IMR-90 (cell line): Measurements from ENCODE around the gene NTSR1.

Source experiments
- MAFK ChIP-seq: IDR thresholded peaks from 2 replicates; pipeline ENCODE4 v1.6.1; 2012; ENCODE audit warnings: low read depth, low read length, improper control_type of control experiment
- MXI1 ChIP-seq: IDR thresholded peaks from 2 replicates; pipeline ENCODE4 v1.6.1; 2012; ENCODE audit warnings: low read depth, mild to moderate bottlenecking, low read length, moderate library complexity, borderline replicate concordance
- POLR2A ChIP-seq: IDR thresholded peaks from 2 replicates; pipeline ENCODE4 v1.6.1; 2012; ENCODE audit warnings: mild to moderate bottlenecking, low read depth, low read length
- RAD21 ChIP-seq: IDR thresholded peaks from 2 replicates; pipeline ENCODE4 v1.6.1; 2012; ENCODE audit warnings: low read length, improper control_type of control experiment
- RCOR1 ChIP-seq: IDR thresholded peaks from 2 replicates; pipeline ENCODE4 v1.6.1; 2012; ENCODE audit warnings: mild to moderate bottlenecking, low read length, improper control_type of control experiment; ENCODE audit not compliant: insufficient replicate concordance
- RFX5 ChIP-seq: IDR thresholded peaks from 2 replicates; pipeline ENCODE4 v1.8.0; 2012; ENCODE audit warnings: low read depth, mild to moderate bottlenecking, low read length, moderate library complexity
- SMC3 ChIP-seq: fragments of 150-350 bp; IDR thresholded peaks from 2 replicates; pipeline ENCODE4 v1.6.1; 2016; ENCODE audit warnings: low read depth, mild to moderate bottlenecking, antibody characterized with exemption, low read length, moderate library complexity
- TF ChIP-seq, protein P1 (sequence below): conservative IDR thresholded peaks from 2 replicates; pipeline ENCODE4 v1.5.1; 2012; ENCODE audit warnings: mild to moderate bottlenecking, low read depth, low read length, improper control_type of control experiment

DNA sequence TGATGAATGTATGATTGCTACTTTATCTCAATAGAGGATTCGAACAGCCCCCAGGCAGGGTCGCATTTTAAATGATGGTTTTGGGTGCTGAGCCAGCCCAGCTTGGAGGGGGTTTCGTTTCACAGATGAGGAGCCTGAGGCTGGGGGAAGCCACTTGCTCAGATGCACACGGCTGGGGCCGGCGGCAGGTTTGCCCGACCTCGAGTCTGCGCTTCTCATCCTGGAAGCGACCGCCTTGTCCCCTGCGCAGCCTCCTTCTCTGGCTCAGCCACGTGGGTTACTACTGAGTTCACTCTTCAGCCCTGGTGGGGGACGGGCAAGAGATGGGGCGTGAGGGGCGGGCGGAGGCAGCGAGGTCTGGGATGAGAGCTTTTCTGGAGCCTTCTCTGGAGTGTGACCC is 25.3 kb downstream of the NTSR1 start:
- TF ChIP-seq, protein P1, sequence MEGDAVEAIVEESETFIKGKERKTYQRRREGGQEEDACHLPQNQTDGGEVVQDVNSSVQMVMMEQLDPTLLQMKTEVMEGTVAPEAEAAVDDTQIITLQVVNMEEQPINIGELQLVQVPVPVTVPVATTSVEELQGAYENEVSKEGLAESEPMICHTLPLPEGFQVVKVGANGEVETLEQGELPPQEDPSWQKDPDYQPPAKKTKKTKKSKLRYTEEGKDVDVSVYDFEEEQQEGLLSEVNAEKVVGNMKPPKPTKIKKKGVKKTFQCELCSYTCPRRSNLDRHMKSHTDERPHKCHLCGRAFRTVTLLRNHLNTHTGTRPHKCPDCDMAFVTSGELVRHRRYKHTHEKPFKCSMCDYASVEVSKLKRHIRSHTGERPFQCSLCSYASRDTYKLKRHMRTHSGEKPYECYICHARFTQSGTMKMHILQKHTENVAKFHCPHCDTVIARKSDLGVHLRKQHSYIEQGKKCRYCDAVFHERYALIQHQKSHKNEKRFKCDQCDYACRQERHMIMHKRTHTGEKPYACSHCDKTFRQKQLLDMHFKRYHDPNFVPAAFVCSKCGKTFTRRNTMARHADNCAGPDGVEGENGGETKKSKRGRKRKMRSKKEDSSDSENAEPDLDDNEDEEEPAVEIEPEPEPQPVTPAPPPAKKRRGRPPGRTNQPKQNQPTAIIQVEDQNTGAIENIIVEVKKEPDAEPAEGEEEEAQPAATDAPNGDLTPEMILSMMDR, result no peak
- no peak for TF ChIP-seq RCOR1
- no peak for TF ChIP-seq POLR2A
- no peak for TF ChIP-seq MAFK
- TF ChIP-seq MXI1, result no peak
- TF ChIP-seq SMC3, result no peak
- TF ChIP-seq RAD21, result no peak
- no peak for TF ChIP-seq RFX5
